DMS53 treated with DMSO at 0.1 percent for 48 hours (cell line): Measurements from ENCODE around the gene PCLO.
"Not testable (repeated sequence)": the region's sequence is repeated elsewhere in the genome, so short reads cannot be mapped to it uniquely, and the experiment has no call there.

Experiments
- DNase-seq: peaks from one replicate; lab custom pipeline; 2025; ENCODE audit not compliant: unreplicated experiment; lab: John Stamatoyannopoulos, UW

The PCLO gene

DNA sequence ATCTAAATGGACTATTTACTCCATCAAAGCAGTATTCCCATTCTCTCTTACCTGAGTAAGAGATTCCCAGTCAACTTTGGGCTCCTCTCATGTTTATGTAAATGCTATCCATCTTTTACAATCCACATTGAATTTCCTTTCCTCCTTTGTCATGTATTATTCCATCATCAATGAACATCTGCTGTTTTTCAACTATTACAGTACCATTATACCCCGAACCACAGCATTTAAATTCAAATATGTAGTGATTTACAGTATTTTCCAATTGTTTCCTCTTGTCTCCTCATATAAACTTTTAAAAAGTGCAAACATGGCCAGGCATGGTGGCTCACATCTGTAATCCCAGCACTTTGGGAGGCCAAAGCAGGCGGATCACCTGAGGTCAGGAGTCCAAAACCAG lies 20.3 kb downstream of the PCLO start:
- DNase-seq = no peak

GRCh38 chr7:83141927-83142326 lies 20.8 kb downstream of the PCLO start:
- no peak for DNase-seq

DNA sequence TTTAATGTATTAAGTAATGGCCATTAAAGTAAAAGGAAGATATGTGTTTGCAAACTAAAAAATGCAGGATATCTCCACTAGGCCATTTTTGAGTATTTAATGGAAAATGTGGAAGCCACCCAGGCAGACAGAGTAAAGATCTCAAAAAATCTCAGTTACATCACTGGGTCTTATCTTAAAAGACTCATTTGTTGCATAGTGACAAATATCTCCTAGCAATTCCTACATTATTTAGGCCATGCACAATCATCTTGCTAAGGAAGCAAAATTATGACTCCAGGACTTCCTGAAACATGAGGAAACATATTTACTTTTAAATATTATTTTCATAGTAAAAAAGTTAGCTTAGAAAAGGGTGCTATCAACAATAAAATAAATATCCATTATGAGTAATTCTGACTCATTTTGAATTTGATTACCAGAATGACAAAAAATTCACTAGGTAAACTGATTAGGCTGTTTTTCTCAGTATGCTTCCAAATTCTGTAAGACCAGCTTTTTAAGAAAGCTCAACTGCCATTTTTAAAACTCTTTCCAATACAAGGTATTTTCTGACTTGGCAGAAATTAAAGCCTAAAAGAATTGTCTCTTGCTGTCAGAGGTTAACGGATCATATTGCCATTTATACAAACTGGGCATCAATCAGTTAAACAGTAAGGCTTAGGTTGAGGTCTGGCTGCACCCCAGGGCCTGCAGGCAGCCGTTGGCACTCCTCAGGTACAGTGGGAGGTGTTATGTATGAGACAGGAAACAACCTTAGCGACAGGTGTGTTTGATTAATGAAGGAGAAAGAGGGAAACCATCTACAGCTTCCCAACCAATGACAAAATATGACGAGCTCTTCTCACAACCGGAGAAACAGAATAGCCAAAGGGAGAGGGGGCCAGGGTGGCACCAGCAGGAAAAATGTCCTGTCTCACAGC lies 31.8 kb downstream of the PCLO start:
- peak; percentile 95 for DNase-seq

GRCh38 chr7:83130191-83130590 lies 32.5 kb downstream of the PCLO start:
- no peak for DNase-seq

DNA sequence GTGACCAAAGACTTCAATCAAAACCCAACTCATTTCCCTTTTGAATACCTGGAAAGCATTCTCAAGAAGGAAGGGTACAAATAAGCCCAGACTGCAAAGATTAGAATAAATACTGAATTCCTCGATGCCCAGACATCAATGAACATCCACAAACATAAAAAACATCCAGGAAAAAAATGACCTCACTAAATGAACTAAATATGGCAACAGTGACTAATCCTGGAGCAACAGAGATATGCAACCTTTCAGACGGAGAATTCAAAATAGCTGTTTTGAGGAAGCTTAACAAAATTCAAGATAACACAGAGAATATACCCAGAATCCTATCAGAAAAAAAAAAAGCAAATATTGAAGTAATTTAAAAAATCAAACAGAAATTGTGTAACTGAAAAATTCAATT lies 43.2 kb downstream of the PCLO start:
- DNase-seq = no peak

- DNase-seq = no peak
Measured at GRCh38 chr7:83119026-83119382, 43.7 kb downstream of the PCLO start.

DNA sequence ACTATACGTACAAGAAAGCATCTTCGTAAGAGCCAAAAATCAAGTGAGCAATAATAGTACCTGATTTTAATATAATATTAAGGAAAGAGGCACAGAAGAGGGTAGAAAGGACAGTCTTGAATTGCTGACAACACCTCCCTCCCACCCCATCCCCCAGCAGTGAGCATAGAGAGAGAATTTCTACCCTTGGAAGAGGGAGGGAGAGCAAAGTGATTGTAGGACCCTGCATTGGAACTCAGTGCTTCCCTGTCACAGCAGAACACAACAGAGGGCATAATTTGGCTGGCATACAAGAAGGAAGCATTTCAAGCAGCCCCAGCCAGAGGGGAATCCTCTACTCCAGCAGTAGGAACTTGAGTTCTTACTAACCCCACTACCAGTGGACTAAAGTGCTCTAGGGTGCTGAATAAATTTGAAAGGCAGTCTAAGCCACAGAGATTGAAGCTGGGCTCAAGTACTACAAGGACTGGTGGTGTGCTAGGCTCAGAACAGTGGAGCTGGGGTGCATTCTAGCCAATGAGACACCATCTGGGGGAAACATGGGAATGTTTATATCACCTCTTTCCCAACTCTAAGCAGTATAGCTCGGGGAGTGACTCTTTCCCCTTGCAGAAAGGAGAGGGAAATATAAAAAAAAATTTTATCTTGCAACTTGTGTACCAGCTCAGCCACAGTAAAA lies 44.2 kb downstream of the PCLO start:
- DNase-seq = no peak

DNA sequence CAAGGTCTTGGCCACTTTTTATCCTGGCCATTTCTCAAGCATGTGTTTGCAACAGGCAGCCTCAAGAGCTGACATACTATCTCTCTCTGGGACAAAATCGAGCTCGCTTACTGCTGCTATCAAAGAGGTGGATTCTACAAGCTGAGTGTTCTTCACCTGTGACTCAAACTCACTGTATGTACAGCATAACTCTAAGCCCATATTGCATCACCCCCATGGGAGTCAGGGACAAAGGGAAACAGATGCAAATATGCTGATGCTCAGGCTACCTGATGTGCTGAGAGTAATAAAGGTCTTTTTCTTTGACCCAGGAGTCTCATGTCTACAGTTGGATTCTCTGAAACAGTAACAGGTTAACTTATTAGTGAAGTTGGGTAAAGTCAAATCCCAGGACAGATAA lies 45.2 kb downstream of the PCLO start:
- DNase-seq = no peak

DNA sequence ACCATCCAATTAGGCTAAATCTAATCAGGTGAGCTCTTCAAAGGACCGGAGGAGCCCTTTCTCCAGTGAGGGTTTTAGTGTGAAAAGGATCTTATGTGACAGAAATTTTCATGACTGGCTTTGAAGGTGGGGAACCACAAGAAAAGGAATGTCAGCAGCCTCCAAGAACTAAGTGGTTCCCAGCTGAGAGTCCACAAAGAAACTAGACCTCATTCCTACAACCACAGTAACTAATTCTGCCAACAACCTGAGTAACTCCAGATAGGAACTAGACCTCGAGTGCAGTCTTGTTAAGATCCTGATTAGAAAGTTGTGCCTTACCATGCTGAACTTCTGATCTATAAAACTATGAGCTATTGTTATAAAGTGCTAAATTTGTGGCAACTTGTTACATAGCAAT lies 51.3 kb downstream of the PCLO start:
- no peak for DNase-seq

DNA sequence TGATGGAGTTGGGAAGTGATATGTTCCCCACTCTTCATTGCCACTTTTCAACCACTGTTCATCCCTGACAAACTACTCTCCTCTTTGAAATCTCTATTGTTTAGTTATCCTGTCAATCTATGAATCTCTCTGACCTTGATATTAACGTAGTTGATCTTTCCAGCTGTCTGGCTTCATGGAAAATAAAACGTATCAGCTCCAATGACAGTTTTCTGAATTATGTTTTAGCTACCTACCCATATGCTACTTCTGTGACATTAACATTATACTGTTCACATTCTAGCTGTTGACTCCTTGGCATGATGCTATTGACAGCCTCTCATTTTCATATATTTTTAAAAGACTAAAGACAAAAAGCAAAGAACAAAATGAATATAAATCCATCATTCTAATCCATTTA lies 53.3 kb downstream of the PCLO start:
- no peak for DNase-seq

DNA sequence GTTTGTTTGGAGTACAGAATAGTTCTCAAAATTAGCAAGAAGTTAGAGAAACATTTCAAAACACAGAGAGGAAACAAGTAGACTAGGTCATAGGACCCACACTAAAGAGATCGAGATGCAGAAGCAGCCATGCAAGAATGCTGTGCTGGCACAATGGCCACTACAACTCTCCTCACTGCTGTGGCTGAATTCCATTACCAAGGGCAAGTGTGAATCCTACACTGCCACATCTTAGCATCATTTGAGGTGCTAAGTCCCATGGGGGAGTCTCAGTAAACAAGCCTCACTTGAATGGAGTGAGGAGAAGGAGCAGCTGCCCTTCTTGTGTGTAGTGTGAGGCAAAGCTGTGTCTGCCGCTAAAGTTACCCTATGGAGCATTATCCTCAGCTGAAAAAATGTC lies 56.7 kb downstream of the PCLO start:
- DNase-seq = no peak

- no peak for DNase-seq
Measured at GRCh38 chr7:83105063-83105462, 57.6 kb downstream of the PCLO start.

DNA sequence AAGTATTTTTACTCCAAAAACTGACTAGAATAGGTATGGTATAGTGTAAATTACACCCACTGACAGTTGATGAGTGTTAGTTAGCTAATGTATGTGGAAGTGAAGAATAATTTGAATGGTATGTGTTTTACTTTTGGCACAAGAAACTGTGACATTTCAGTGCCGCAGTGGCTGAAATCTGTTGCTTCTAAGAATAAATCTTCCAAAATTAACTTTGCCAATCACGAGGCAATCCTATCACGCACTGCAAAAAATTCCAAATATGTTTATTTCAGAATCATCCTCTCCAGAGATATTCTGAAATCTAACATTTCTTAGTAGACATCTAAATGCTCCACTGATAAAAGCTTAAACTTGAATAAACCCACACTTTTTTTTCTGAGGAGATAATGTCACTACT lies 61.2 kb downstream of the PCLO start:
- no peak for DNase-seq

- DNase-seq = no peak
Measured at GRCh38 chr7:83096065-83096580, 66.6 kb downstream of the PCLO start.

DNA sequence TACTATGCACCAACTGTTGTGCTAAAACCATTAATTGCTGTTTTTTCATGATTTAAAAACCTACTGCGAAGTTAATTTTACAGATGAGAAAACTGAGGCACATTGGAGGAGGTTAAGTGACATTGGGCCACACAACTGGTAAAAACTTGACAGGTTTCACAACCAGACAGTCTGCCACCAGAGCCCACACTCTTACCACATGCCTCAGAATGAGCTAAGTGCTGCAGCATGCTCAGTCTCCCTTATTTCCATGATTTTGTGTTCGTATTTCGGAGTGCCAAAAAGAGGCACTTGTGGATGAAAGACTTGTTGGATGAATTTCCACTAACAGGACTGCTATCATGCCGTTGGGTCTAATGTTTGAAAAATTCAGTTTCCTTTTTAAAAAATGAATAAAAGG lies 77.4 kb downstream of the PCLO start:
- no peak for DNase-seq

DNA sequence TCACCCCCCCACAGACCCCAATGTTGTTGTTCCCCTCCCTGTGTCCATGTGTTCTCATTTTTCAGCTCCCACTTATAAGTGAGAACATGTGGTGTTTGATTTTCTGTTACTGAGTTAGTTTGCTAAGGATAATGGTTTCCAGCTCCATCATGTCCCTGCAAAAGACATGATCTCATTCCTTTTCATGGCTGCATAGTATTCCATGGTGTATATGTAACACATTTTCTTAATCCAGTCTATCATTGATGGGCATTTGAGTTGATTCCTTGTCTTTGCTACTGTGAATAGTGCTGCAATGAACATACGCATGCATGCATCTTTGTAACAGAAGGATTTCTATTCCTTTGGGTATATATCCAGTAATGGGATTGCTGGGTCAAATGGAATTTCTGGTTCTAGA lies 82.8 kb downstream of the PCLO start:
- not testable (repeated sequence) for DNase-seq

- DNase-seq = no peak
Measured at GRCh38 chr7:83077328-83077727, 85.4 kb downstream of the PCLO start.

GRCh38 chr7:83072576-83073517 lies 89.8 kb downstream of the PCLO start:
- no peak for DNase-seq

- no peak for DNase-seq
Measured at GRCh38 chr7:83065714-83066113, 97.0 kb downstream of the PCLO start.

GRCh38 chr7:83060218-83060617 lies 102.5 kb downstream of the PCLO start:
- peak; percentile 69 for DNase-seq

DNA sequence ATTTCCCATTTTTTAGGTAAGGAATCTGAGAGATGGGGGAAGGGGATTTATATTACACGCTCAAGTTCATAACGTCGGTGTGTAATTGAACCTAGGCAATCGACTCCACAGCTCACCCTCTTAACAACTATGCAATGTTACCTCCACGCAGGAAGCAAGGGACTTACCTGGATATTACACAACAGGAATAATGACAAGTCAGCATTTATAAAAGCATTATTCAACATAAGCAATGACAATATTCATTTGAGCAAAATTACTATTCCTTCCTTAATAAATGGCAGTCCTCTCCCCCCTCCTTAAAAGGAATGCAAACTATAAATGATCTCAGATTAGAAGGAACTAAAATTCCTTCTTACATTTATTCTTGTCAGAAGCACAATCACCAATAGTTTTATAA lies 104.0 kb downstream of the PCLO start:
- no peak for DNase-seq
